OCI-M1 (cell line): ENCODE measurements around the gene CSRP1.
"Not testable (repeated sequence)": the region's sequence is repeated elsewhere in the genome, so short reads cannot be mapped to it uniquely, and the experiment has no call there.

Source experiments
- DNase-seq: peaks from one replicate; lab custom pipeline; 2025; lab: John Stamatoyannopoulos, UW

Gene CSRP1

DNA sequence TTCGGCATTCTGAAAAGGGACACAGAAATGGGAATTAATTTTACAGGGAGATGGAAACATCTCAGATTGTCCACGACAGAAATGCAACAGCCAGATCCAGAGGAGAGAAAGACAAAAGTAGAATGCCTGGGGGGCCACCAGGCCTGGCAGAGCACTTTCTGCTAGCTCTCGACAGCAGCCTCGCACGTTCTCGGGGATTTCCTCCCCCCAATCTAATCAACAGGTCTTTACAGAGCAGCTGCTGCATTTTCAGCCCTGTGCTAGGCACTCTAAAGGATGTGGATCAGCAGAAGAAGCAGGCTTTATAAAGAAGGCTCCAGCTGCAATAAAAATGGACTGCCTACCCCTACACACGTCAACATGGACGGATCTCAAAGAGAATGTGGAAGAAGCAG, 10.6 kb downstream of the CSRP1 start:
- no peak for DNase-seq

GRCh38 chr1:201495551-201496295, 11.2 kb downstream of the CSRP1 start:
- DNase-seq = no peak

DNA sequence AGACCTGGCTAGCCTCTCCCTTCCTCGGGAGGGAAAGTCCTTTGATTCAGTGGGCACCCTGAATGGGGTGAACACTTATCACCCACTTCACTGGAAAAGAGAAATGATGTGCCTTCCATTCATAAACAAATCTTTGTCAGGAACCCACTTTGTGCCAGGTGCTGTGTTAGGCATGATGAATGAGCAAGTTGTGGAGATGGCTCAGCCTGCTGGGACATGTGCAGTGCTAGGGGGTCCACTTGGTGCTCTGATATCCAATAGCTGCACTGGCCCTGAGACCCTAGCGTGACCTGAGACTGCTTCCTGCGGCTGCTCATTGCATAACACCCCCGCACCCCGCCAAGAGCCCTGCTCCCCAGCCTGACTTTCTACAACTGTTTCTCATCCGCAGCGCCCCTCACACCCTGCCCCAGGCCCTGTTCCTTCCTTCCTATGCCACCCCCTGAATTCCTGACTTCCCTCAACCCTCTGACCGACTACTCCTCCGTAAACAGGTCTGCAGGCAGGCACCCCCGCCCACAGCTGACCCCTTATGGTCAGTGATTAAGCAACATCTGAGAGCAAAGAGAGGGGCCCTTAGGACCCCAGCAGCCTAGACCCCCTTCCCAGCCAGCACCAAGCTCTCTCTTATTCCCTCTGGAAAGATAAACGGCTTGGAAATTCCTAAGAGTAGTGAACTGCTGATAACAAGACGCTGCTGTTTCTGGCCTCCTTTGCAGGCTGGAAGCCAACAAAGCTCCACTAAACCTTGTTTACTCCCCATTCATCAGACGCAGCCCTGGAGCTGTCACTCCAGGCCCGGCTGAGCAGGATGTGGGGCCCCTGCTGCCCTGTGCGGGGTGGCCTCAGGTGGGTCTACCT, 12.9 kb downstream of the CSRP1 start:
- no peak for DNase-seq

GRCh38 chr1:201493026-201493656, 13.8 kb downstream of the CSRP1 start:
- not testable (repeated sequence) for DNase-seq

DNA sequence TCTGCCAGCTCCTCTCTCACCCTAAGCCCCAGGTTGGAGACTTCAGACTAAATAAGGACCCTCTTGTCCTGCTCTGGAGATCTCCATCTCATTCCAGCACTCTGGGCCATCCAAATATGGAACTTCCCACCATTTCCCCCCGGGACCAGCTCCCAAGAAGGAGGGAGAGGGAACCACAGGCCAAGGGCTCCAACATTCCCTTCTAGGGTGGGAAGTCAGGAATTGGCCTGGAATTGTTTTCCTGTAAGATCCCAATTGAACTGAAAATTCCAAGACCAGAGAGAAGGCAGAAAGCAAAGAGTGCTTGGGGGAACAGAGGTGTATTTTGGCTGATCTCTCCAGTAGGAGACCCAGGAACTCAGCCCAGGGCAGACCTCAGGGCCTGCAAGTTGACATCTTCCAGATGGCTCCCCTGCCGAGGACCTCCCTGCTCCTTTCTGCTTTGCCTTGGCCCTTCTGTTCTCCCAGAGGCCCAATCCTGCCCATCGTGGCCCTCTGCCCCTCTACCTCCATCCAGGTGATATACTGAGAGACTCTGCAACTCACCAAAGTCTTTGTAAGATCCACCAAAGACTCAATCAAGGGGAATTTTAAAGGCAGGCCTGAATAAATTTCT, 14.9 kb downstream of the CSRP1 start:
- DNase-seq = no peak

GRCh38 chr1:201490708-201491131, 16.2 kb downstream of the CSRP1 start:
- no peak for DNase-seq

GRCh38 chr1:201489643-201490261, 17.2 kb downstream of the CSRP1 start:
- peak; percentile 82 for DNase-seq

DNA sequence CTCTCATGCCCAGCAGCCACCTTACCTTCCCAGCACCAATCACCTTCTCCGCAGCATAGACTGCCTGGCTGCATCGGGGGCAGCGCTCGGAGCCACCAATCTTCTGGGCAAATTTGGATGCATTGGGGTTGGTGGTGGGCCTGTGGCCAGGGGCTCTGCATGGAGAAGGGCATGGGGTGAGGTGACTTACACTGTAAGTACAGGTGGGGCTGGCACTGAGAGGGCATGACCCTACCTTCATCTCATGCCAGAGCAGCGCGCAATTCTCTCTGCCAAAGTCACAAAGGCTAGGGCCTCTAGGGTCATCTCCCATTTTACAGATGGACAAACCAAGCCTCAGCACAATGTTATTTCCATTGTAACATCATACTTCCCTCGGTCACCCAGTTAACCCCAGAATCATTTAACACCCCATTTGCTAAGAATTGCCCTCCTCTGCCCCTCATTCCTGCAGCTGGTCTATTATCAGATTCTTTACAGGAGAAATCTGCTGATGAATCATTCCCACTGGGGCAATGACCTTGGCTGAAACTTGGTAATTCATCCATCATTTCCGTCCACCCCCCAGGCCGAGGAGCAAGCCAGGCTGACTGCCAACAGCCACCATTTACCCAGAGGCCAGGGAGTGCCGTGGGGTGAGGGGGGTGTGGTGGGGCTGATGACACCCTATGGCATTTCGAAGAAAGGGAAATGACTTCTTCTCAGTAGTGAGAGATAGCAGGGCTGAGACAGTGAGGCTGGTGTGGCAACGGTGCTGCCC, 17.9 kb downstream of the CSRP1 start:
- DNase-seq = peak; percentile 65

DNA sequence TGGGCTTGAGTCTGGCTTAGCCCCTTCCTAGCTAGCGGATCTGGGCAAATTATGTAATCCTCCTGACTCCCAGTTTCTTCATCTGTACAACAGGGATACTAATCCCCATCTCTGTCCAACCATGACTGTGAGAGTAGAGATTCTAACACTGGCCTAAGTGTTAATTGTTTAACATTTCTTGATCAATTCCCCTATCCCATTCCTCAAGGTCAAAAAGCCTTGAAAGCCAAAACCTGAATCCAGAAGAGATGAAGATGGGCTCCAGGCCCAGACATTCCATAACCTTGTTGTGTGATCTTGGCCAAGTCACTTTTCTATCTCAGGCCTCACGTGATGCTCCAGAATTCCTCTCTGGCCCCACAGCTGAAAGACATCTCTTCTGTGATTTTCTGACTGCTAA, 19.2 kb downstream of the CSRP1 start:
- no peak for DNase-seq

DNA sequence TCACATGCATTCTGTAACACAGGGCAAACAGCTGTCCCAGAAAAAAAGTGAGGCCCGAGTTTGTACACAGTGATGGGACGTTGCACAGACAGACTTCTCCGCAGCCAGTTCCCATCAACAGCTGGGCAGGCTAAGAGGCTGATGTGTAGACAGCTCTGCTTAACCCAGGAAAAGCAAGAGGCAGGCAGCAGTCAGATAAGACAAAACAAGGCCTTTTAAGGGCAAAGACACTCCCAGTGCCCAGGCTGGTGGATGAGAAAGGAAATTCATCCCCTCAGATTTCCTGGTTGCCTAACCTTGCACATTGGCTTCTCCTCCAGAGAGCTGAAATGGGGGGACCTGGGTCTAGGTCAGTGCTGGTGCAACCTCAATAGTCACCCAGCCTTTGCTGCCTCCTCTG, 20.7 kb downstream of the CSRP1 start:
- peak; percentile 69 for DNase-seq

DNA sequence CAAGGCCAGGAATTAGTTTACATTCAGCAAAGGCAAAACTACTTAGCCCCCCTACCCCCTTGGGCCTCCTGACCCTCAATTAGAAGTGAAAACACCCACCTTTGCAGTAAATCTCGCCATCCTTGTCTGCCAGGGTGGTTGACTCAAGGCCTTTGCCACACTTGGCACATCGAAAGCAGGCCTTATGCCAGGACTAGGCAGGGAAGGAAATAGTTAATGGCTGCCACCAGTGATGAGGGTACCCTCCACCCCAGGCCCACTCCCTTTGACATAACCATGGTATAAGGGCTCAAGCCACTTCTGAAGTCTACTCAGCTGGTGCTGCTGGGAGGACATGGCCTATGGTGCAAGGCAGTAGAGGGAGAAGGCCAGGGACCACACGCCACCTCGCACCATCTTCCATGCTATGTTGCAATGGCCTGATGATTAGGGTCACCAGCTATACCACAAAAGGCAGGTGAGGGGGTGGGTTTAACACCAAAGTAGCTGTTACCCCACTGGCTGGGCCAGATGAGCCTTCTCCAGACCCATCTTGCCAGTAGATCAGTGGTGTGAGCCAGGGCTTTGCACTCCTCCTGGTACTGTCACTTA, 21.6 kb downstream of the CSRP1 start:
- no peak for DNase-seq

DNA sequence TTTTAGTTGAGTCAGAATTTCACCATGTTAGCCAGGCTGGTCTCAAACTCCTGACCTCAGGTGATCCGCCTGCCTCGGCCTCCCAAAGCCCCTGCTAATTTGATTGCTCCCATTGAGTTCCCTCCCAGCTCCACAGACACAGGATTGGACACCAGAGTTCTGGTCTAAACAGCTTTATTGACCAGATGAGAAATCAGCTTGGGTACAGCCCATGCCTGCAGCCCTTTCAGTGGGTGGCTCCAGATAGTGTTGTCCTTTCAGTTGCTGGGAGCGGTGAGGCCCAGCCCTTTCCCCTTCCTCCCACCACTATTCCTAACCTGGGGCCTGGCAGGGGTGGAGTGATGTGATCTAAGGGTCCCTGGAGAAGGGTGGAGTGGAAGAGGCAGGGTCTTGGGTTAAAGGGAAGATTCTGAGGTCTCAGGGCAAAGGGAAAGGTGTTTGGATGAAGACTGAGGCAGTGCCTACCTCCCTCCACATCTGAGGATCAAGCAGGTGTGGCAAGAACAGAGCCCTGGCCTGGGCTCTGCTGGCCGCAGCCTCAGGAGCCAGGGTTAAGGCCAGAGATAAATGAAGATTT, 23.5 kb downstream of the CSRP1 start:
- no peak for DNase-seq

DNA sequence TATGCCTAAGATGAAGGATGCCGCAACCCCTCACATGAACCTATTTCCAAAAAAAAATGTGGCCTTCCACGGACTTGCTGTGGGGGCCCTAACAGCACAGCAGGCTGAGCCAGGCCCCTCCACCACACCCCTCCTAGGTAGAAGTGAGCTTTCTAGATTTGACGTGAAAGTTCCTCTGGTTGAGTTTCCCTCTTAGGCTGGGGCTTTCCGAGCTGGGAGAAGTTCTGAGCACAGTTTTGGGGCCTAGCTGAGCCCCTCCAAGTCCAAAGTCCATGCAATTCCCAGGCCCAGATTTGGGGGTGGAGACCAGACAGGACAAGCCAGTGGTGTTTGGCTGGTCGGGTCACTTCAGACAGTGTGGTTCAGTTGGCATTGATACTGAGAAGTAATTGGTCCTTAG, 24.2 kb downstream of the CSRP1 start:
- no peak for DNase-seq

DNA sequence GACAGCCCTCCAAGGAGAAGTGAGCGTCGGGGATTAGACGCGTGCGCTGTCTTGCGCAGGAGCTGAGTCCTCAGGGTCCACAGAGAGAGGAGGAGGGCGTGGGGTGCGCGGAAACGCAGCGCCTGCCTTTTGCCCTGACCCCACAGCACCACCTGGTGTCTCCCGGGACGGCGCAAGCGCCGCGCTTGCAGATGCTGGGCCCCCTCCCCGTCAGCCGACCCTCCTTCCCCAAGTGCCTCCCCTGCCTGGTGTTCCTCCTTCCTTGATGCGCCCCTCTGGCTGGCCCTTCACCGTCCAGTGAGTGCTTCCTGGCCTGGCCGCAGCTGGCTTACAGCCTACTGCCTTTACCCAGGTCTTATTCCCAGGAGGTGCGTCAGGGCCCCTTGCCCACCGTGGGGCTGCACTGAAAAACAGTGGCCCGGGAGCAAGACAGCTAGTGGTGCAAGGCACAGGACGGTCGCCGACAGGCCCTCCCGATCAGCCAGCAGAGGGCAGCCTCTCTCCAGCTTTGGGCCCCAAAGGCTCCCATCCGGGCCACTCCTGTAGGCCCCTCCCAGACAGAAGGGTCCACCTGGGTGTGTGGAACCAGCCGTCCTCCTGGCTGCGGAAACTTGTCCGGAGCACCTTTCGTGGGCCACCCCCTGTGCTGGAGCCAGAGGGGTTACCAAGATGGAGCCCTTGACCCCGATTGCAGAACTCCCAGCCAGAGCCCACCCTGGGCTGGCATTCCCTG, 25.0 kb downstream of the CSRP1 start:
- peak; percentile 92 for DNase-seq

DNA sequence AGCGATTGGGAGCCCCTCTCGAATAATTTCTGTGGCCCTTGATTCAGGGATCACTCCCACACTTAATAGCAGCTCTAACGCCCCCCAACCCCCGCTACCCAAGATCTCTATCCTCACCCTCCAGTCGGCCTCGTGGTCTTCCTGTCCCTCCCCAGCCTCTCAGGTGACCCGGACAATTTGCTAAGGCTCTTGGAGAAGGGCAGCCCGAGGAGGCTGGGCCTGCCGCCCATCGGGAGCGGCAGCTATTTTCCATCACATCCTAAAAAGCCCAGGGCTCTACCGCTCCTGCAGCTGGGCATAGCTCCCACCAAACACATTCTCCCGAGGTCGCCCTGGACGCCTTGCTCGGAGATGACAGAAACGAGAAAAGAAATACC, 25.9 kb downstream of the CSRP1 start:
- DNase-seq = no peak

- DNase-seq = peak; percentile 97
Measured at GRCh38 chr1:201480231-201481003, 26.5 kb downstream of the CSRP1 start.

DNA sequence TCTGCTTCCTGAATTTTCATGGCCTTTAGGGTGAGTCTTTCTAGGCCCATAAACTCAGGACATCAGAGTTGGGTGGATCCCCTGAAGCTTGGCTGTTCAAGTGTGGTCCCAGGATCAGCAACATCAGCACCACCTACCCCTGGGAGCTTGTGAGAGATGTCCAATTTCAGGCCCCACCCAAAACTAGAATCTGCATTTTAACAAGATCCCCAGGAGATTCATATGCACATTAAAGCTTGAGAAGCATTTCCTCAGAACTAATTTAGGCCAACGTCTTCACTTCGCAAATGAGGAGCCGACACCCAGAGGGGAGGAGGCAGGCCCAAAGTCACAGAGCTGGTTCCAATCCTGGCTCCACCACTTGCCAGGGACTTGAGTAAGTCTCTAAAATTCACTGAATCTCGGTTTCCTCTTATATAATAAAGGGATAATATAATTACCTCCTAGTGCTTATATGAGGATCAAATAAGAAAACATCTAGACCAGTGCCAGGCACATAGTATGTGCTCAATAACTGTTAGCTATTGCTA, 27.7 kb downstream of the CSRP1 start:
- no peak for DNase-seq

- not testable (repeated sequence) for DNase-seq
Measured at GRCh38 chr1:201478666-201479065, 28.3 kb downstream of the CSRP1 start.
